A673 (cell line): ENCODE results near the gene PCDH17. TPM values are rescaled to one million over a fixed set of nuclear protein-coding genes. Genes with fewer than 3 reads are reported as not detected.

ENCODE experiments used
- BruUV-seq: library from RNA; stranded (reverse); fragments of 400-500 nt; replicated peaks from 2 replicates; lab custom pipeline; 2021; lab: Mats Ljungman, UMichigan
- CTCF ChIA-PET: fragments of 300-600 bp; sonication (Branson Sonifier 250); formaldehyde crosslinking; loops from one replicate; lab custom pipeline; 2022; ENCODE audit warnings: antibody characterized with exemption; lab: Charles Lee
- POLR2A ChIA-PET: fragments of 300-600 bp; sonication (Branson Sonifier 250); formaldehyde crosslinking; loops from one replicate; lab custom pipeline; 2022; ENCODE audit warnings: antibody characterized with exemption; ENCODE audit not compliant: low non-redundant PET; lab: Charles Lee
- DNase-seq: peaks from one replicate; pipeline ENCODE4 v3.0.0-alpha.2; 2015; ENCODE audit warnings: low spot score
- H3K27ac ChIP-seq: fragments of 200-600 bp; sonication (generic); 2 replicates; pipeline ENCODE4 v1.5.1; 2016; ENCODE audit warnings: mixed run types, low read depth, mild to moderate bottlenecking, mixed read lengths, antibody characterized with exemption, low read length; ENCODE audit not compliant: poor library complexity, severe bottlenecking
- H3K27me3 ChIP-seq: fragments of 200-600 bp; sonication (generic); replicated peaks from 2 replicates; pipeline ENCODE4 v1.6.1; 2017; ENCODE audit warnings: mixed run types, low read depth, mild to moderate bottlenecking, mixed read lengths, antibody characterized with exemption, low read length; ENCODE audit not compliant: insufficient read depth, poor library complexity
- H3K36me3 ChIP-seq: fragments of 200-600 bp; sonication (generic); 2 replicates; pipeline ENCODE4 v1.6.1; 2016; ENCODE audit warnings: mixed run types, mild to moderate bottlenecking, mixed read lengths, antibody characterized with exemption, low read length; ENCODE audit not compliant: insufficient read depth, poor library complexity, severe bottlenecking
- H3K4me1 ChIP-seq: fragments of 200-600 bp; sonication (generic); 2 replicates; pipeline ENCODE4 v1.6.1; 2017; ENCODE audit warnings: mixed run types, mild to moderate bottlenecking, mixed read lengths, antibody characterized with exemption, low read length; ENCODE audit not compliant: insufficient read depth, poor library complexity, severe bottlenecking
- H3K4me3 ChIP-seq: fragments of 200-600 bp; sonication (generic); 2 replicates; pipeline ENCODE4 v1.5.1; 2016; ENCODE audit warnings: low read depth, mixed run types, mild to moderate bottlenecking, mixed read lengths, low read length; ENCODE audit not compliant: poor library complexity, severe bottlenecking
- H3K9me3 ChIP-seq: fragments of 200-600 bp; sonication (generic); 2 replicates; pipeline ENCODE4 v1.6.1; 2016; ENCODE audit warnings: mixed run types, low read depth, mild to moderate bottlenecking, mixed read lengths, antibody characterized with exemption, low read length; ENCODE audit not compliant: poor library complexity, severe bottlenecking
- EZH2 ChIP-seq: fragments of 200-600 bp; sonication (generic); IDR thresholded peaks from 2 replicates; pipeline ENCODE4 v1.6.1; 2017; ENCODE audit warnings: borderline replicate concordance, low read depth, mild to moderate bottlenecking, mixed read lengths, antibody characterized with exemption, low read length; ENCODE audit not compliant: poor library complexity, severe bottlenecking
- intact Hi-C: fragments of 100-400 bp; cut with micrococcal nuclease; formaldehyde crosslinking; loops from one replicate; pipeline ENCODE4 v1.10.0; 2022; ENCODE audit not compliant: unreplicated experiment
- total RNA-seq: library from RNA; stranded (reverse); gene quantifications from 2 replicates; pipeline ENCODE4 v1.2.3, GENCODE V29; 2021
- TF ChIP-seq, protein P1 (sequence below): fragments of 300-800, 200-600 bp; sonication (generic); conservative IDR thresholded peaks from 2 replicates; pipeline ENCODE4 v1.5.1; 2017; ENCODE audit warnings: low read depth, mild to moderate bottlenecking, antibody characterized with exemption, low read length, moderate library complexity, mixed read lengths

The PCDH17 gene
- total RNA-seq, 1 experiment from 2014 or later = 79.5 TPM

DNA sequence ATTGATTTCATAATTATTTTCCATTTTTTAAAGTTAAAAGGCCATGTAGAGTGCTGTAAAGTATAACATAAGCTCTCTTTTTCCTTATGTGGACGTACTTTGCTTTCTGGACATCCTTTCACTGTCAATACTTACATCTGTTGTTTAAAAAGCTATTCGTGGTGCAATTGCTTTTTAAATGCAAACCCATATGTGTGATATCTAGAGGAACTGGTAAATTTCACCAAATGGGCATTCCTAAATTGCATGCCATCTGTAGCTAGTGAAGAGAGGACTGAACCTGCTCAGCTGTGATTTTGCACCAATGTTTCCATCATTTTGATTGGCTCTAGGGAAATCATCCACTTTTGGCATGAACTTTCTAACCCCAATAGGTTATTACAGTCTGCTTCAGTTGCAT lies 129.4 kb downstream of the PCDH17 start:
- no peak for TF ChIP-seq EZH2
- TF ChIP-seq, protein P1, sequence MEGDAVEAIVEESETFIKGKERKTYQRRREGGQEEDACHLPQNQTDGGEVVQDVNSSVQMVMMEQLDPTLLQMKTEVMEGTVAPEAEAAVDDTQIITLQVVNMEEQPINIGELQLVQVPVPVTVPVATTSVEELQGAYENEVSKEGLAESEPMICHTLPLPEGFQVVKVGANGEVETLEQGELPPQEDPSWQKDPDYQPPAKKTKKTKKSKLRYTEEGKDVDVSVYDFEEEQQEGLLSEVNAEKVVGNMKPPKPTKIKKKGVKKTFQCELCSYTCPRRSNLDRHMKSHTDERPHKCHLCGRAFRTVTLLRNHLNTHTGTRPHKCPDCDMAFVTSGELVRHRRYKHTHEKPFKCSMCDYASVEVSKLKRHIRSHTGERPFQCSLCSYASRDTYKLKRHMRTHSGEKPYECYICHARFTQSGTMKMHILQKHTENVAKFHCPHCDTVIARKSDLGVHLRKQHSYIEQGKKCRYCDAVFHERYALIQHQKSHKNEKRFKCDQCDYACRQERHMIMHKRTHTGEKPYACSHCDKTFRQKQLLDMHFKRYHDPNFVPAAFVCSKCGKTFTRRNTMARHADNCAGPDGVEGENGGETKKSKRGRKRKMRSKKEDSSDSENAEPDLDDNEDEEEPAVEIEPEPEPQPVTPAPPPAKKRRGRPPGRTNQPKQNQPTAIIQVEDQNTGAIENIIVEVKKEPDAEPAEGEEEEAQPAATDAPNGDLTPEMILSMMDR = no peak
- ChIA-PET CTCF (no interaction called here), POLR2A (no interaction called here)
- Histone ChIP-seq H3K4me1 (no peaks in the 10 kb centered on the region), H3K27ac (no peak overlapping the region), H3K9me3 (no peaks in the 10 kb centered on the region), H3K36me3 (no peaks in the 10 kb centered on the region), H3K4me3 (no peak overlapping the region), H3K27me3 (no peaks in the 10 kb centered on the region)
- no peak for DNase-seq
- intact Hi-C loops = no loop called here
- BruUV-seq = no TSS peak

DNA sequence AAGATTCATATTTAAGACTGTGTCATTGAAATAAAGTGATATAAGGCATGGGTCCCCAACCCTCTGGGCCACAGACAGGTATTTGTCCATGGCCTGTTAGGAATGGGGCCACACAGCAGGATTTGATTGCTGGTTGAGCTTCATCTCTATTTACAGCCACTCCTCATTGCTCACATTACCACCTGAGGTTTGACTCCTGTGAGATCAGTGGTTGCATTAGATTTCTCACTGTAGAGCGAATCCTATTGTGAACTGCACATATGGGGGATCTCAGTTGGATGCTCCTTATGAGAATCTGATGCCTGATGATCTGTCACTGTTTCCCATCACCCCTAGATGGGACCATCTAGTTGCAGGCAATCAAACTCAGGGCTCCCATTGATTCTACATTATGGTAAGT lies 132.1 kb downstream of the PCDH17 start:
- Histone ChIP-seq H3K27ac (no peak overlapping the region), H3K36me3 (no peaks in the 10 kb centered on the region), H3K27me3 (no peaks in the 10 kb centered on the region), H3K9me3 (no peaks in the 10 kb centered on the region), H3K4me3 (no peak overlapping the region), H3K4me1 (no peaks in the 10 kb centered on the region)
- ChIA-PET POLR2A (no interaction called here), CTCF (no interaction called here)
- no peak for DNase-seq
- no TSS peak for BruUV-seq
- TF ChIP-seq, protein P1 = no peak
- no peak for TF ChIP-seq EZH2
- intact Hi-C loops = no loop called here
